Sigmoid colon (tissue), 7 donors: ENCODE measurements around the gene PKP1. TPM values are rescaled to one million over a fixed set of nuclear protein-coding genes. Genes with fewer than 3 reads are reported as not detected.

ENCODE experiments used
- DNase-seq: peaks from one replicate; pipeline ENCODE4 v3.0.0-alpha.2; 2019
- H3K27ac ChIP-seq, 4 donors: fragments of 200-600 bp; sonication (generic); one replicate each; pipeline ENCODE4 v1.5.1; 2016 to 2019; ENCODE audit warnings: mild to moderate bottlenecking in 1 of 4
- H3K27me3 ChIP-seq, 3 donors: fragments of 200-600 bp; sonication (generic); one replicate each; pipeline ENCODE4 v1.5.1; 2019; ENCODE audit warnings: mild to moderate bottlenecking in 1 of 3
- H3K36me3 ChIP-seq, 4 donors: fragments of 200-600 bp; sonication (generic); one replicate each; pipeline ENCODE4 v1.5.1; 2016 to 2019
- H3K4me1 ChIP-seq, 4 donors: fragments of 200-600 bp; sonication (generic); one replicate each; pipeline ENCODE4 v1.5.1; 2017 to 2019
- H3K4me3 ChIP-seq, 4 donors: fragments of 200-600 bp; sonication (generic); one replicate each; pipeline ENCODE4 v1.5.1; 2017 to 2019; ENCODE audit warnings: mild to moderate bottlenecking in 2 of 4, moderate library complexity in 1 of 4
- H3K9me3 ChIP-seq, 4 donors: fragments of 200-600 bp in 3 of 4; sonication (generic) in 3 of 4; one replicate each; pipeline versions ENCODE4 v1.5.1 to v1.6.1; 2013 to 2019
- CTCF ChIP-seq, 4 experiments: fragments of 450-650 bp in 3 of 4; fragments of 200-600 bp in 1 of 4; IDR thresholded peaks; one replicate each; pipeline ENCODE4 v1.5.1; 2016 to 2019; ENCODE audit warnings: antibody characterized with exemption in 4 of 4, mild to moderate bottlenecking in 3 of 4, moderate library complexity in 2 of 4
- EP300 ChIP-seq, 4 donors: sonication (generic); formaldehyde crosslinking; IDR thresholded peaks; one replicate each; pipeline ENCODE4 v1.6.1; 2017; ENCODE audit warnings: antibody characterized with exemption in 4 of 4
- POLR2A ChIP-seq, 2 donors: fragments of 450-650 bp; IDR thresholded peaks; one replicate each; pipeline ENCODE4 v1.6.1; 2016; ENCODE audit warnings: antibody characterized with exemption in 2 of 2, mild to moderate bottlenecking in 2 of 2, moderate library complexity in 2 of 2
- POLR2AphosphoS5 ChIP-seq, 4 donors: sonication (generic); formaldehyde crosslinking; IDR thresholded peaks; one replicate each; pipeline ENCODE4 v1.6.1; 2017; ENCODE audit warnings: antibody characterized with exemption in 4 of 4
- WGBS, 2 donors: extraction: QIAGEN DNeasy Blood & Tissue Kit; methylation state at CpG; one replicate each; pipeline ENCODE4 v1.1.7; 2013; 5-methylcytosine and 5-hydroxymethylcytosine counted together
- intact Hi-C: fragments of 100-400 bp; cut with DNase I; formaldehyde crosslinking; loops from one replicate; pipeline ENCODE4 v1.15.1; 2023
- polyA plus RNA-seq, 3 donors: library from polyadenylated mRNA; stranded (reverse); fragments of 200-250 nt; gene quantifications; one replicate each; pipeline ENCODE4 v1.2.3, GENCODE V29; 2013
- total RNA-seq, 4 donors: library from RNA; depleted of rRNA; stranded (reverse); fragments of >200 nt; gene quantifications; one replicate each; pipeline ENCODE4 v1.1.0, GENCODE V29; 2016
- donor health status: healthy with polysubstance abuse.
- donor health status: Bipolar disorder and iron deficiency.
- donor health status: healthy.

Gene PKP1
- total and polyA plus RNA-seq, 7 donors, result under 0.01 to 0.60 (median 0.16) TPM; not detected in 2

DNA sequence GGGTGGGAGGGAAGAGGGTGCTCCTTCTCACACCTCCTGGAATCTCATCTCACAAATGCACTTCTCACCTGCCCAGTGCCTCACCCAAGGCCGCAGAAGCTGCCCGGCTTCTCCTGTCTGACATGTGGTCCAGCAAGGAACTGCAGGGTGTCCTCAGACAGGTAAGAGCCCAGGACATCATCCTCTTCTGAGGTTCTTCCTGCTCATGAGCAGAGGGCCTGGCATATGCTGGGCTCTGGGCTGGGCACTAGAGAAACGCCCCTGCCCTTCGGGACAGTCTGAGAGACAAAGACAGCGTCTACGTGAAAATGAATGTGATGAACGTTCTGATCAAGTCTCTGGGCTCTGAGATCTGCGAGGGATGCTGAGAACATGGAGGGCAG is 42.4 kb downstream of the PKP1 start:
- Histone ChIP-seq H3K4me3 (no peak overlapping the region), H3K27me3 (no peaks in the 10 kb centered on the region), H3K9me3 (no peaks in the 10 kb centered on the region), H3K36me3 (no peaks in the 10 kb centered on the region), H3K27ac (no peak overlapping the region), H3K4me1 (peaks cover 0 to 4% (median 0%) of the 10 kb centered on the region in 4 donors)
- 93% methylated on average over 8 of the region's 8 CpGs for WGBS, 2 donors
- DNase-seq, result no peak
- TF ChIP-seq POLR2A (IDR thresholded peaks at IDR 0.05) (no peak), POLR2AphosphoS5 (IDR thresholded peaks at IDR 0.05) (no peak), CTCF (IDR thresholded peaks at IDR 0.05) (no peak), EP300 (IDR thresholded peaks at IDR 0.05) (no peak)
- intact Hi-C loops, result no loop called here

DNA sequence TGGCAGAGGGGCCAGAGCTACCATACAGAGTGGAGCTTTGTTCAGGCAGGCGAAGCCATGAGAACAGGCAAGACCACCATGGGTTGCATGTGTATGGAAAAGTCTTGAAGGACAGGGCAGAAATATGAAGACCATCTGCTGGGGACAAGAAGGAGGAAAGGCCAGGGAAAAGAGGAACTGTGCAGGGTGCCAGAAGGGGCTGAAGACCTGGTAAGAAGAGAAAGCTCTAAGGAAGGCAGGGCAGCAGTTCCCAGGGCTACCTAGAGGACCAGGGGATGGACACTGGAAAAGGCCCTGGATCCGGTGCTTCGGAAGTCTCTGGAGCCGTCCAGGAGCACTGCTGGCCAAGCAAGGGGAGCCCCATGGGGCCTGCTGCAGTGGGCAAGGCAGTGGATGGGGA is 43.4 kb downstream of the PKP1 start:
- intact Hi-C loops, result no loop called here
- 84 to 96% methylated on average over 4 of the region's 4 CpGs for WGBS, 2 donors

DNA sequence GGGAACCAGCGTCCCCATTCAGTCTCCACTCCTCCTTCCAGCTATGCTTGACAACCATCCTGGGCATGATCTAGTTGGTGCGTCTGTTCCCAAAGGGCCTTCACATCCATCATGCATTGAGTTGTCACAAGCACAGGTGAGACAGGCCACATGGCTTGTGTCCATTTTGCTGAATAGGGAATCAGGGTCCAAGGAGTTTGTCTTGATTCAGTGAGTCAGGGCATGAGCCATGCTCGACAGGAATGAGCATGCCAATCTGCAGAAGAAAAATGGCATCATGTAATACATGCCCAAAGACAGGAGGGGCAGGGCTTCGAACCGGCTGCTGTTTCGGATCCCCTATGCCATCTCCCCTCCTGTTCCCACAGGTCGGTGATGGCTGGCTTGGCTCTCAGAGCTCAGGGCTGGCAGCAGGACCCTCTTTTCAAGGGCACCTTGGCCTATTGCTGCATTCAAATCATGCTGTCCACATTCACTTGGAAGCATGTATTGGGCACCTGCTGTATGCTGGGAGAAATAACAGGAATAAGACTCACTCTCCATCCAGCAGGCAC is 44.5 kb downstream of the PKP1 start:
- DNase-seq, result peak; percentile 48
- H3K9me3 ChIP-seq, result no peaks in the 10 kb centered on the region
- no peak overlapping the region for H3K4me3 ChIP-seq
- intact Hi-C loops, result no loop called here
- H3K27me3 ChIP-seq, result no peaks in the 10 kb centered on the region
- H3K4me1 ChIP-seq, result peaks cover 0 to 4% (median 0%) of the 10 kb centered on the region in 4 donors
- H3K36me3 ChIP-seq, result no peaks in the 10 kb centered on the region
- WGBS, 2 donors, result 93% methylated on average over 7 of the region's 7 CpGs
- no peak for TF ChIP-seq CTCF (IDR thresholded peaks at IDR 0.05)
- TF ChIP-seq POLR2A (IDR thresholded peaks at IDR 0.05), result no peak
- TF ChIP-seq POLR2AphosphoS5 (IDR thresholded peaks at IDR 0.05), result no peak
- no peak for TF ChIP-seq EP300 (IDR thresholded peaks at IDR 0.05)
- H3K27ac ChIP-seq, result no peak overlapping the region

More for the DNA sequence above, 43.4 kb downstream of the PKP1 start:
- Histone ChIP-seq H3K4me3 (no peak overlapping the region), H3K4me1 (peaks cover 0 to 4% (median 0%) of the 10 kb centered on the region in 4 donors), H3K27ac (no peak overlapping the region), H3K36me3 (no peaks in the 10 kb centered on the region), H3K27me3 (no peaks in the 10 kb centered on the region), H3K9me3 (no peaks in the 10 kb centered on the region)
- TF ChIP-seq CTCF (IDR thresholded peaks at IDR 0.05) (no peak), EP300 (IDR thresholded peaks at IDR 0.05) (no peak), POLR2A (IDR thresholded peaks at IDR 0.05) (no peak), POLR2AphosphoS5 (IDR thresholded peaks at IDR 0.05) (no peak)
- DNase-seq, result no peak

- DNase-seq, result peak; percentile 18
- no peaks in the 10 kb centered on the region for H3K9me3 ChIP-seq
- no peaks in the 10 kb centered on the region for H3K27me3 ChIP-seq
- TF ChIP-seq POLR2AphosphoS5 (IDR thresholded peaks at IDR 0.05) (no peak), POLR2A (IDR thresholded peaks at IDR 0.05) (no peak), CTCF (IDR thresholded peaks at IDR 0.05) (no peak), EP300 (IDR thresholded peaks at IDR 0.05) (no peak)
- H3K4me3 ChIP-seq, result no peak overlapping the region
- WGBS, 2 donors, result 74 to 82% methylated on average over 4 of the region's 4 CpGs
- H3K4me1 ChIP-seq, result peaks cover 0 to 4% (median 0%) of the 10 kb centered on the region in 4 donors
- intact Hi-C loops, result no loop called here
- no peaks in the 10 kb centered on the region for H3K36me3 ChIP-seq
- no peak overlapping the region for H3K27ac ChIP-seq
Measured at GRCh38 chr1:201328576-201328975, 45.3 kb downstream of the PKP1 start.

DNA sequence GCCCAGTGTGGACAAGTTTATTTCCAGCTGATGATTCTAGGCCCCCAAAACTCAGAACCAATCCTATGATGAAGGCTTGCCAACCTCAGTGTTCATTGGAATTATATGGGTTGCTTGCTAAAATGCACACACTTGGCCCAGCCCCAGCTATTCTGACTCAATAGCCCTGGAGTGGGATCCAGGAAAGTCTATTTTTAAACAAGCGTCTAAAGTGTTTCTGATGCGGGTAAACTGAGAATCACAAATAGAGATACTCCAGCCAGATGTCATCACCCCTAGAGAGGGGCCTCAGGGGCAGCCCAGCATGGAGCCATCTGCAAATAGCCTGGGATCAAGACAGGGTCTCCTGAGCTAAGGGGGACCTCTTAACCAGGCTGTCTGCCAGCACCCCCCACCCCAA is 46.0 kb downstream of the PKP1 start:
- Histone ChIP-seq H3K27ac (no peak overlapping the region), H3K9me3 (no peaks in the 10 kb centered on the region), H3K4me3 (no peak overlapping the region), H3K4me1 (peaks cover 0 to 4% (median 0%) of the 10 kb centered on the region in 4 donors), H3K36me3 (no peaks in the 10 kb centered on the region), H3K27me3 (no peaks in the 10 kb centered on the region)
- TF ChIP-seq POLR2A (IDR thresholded peaks at IDR 0.05), result no peak
- no peak for TF ChIP-seq POLR2AphosphoS5 (IDR thresholded peaks at IDR 0.05)
- no peak for TF ChIP-seq EP300 (IDR thresholded peaks at IDR 0.05)
- TF ChIP-seq CTCF (IDR thresholded peaks at IDR 0.05), result no peak
- intact Hi-C loops, result no loop called here
- peak; percentile 44 for DNase-seq
- WGBS, 2 donors, result 85% methylated on average over 2 of the region's 2 CpGs
